Fibroblast of lung (primary cell): ENCODE measurements around the gene CDYL.

ENCODE experiments used
- CTCF ChIP-seq, 2 donors: IDR thresholded peaks in 1 of 2; conservative IDR thresholded peaks in 1 of 2; 1 replicate in 1 of 2; 2 replicates in 1 of 2; pipeline ENCODE4 v1.5.1; 2011 to 2012; ENCODE audit warnings: low read length in 2 of 2, control low read depth in 1 of 2, inconsistent platforms in 1 of 2, low read depth in 1 of 2, mild to moderate bottlenecking in 1 of 2
- EZH2 ChIP-seq: IDR thresholded peaks from 2 replicates; pipeline ENCODE4 v1.5.1; 2012; ENCODE audit warnings: low read length, control low read depth, mild to moderate bottlenecking; ENCODE audit errors: missing control alignments

DNA sequence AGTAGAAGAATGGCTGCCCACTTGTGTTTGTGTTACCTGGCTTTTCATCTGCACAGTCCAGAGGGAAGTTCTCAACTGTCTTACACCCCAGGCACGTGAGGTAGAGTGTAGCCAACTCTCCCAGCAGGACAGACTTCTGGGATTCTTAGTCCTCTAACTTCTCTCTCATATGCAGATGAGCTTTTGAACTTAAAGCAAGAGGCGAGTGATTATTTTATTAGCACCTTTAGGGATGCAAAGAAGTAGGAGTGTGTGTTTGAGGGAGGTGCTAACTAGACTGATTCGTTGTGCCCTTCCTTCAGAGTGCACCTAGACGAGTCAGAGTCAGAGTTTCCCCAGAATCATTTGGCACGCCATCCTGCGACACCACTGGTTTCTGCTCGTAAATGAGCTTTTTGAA is 10.8 kb downstream of the CDYL start:
- TF ChIP-seq EZH2 (no peak), CTCF (conservative IDR thresholded peaks at IDR 0.05 in 1 of 2, IDR thresholded peaks at IDR 0.05 in 1 of 2; ENCODE audit: low read depth in 1 of 2, low read length in 2 of 2) (no peak)
